HuH-7.5 (cell line): Measurements from ENCODE around the gene TUBB6.

Experiments used
- DNase-seq: peaks from one replicate; pipeline ENCODE4 v3.0.0; 2011; ENCODE audit warnings: low spot score

The TUBB6 gene

DNA sequence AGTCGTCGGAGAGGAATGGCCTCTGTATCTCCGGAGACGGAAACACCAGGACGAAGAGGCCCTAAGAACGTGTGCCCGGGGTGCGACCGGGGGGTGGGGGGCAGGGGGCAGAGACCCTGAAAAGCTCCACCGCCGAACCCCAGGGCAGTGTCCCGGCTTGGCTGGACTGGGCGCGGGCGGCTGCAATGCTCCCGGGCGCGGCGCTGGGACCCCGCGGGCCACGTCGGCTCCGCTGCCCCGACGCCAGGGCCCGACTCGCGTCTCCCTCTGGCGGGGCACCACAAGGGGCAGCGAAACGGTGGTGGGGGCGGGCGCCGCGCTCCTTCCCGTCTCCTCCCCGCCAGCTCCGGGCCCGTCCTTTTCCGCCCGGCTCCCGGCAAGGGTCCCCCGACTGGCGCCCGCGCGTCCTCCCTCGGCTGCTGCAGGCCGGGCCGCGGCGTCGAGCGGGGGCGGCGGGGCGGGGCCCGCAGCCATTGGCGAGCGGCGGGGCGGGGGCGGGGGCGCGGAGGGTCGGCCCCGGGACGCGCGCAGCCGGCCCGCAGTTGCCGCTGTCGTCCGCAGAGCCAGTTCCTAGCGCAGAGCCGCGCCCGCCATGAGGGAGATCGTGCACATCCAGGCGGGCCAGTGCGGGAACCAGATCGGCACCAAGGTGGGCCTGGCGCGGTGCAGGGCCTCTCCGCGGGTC is at the start of gene TUBB6:
Gene TUBB6, plus strand, starts transcription at position 541 of the 685 bp plus-strand sequence. Its CDS starts 52 bp downstream, at position 593.
- peak; percentile 93 for DNase-seq

GRCh38 chr18:12258719-12259705 is 49.0 kb upstream of the TUBB6 start:
- no peak for DNase-seq

DNA sequence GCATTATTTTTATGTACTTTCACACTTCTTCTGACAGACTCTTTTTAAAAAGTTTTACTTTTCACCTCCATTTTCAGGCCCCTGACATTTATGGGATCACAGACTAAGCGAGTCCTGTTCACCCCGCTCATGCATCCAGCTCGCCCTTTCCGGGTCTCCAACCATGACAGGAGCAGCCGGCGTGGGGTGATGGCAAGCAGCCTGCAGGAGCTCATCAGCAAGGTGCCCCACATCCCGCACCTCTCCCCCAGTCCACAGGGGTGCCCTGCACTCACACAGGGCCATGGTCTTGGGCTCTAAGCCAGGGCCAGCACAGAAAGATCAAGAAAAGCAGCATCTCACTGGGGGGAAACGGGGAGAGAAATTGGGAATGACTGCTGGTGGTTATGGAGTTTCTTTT is 45.3 kb upstream of the TUBB6 start:
- DNase-seq, result no peak

GRCh38 chr18:12264864-12265263 is 43.2 kb upstream of the TUBB6 start:
- no peak for DNase-seq

- DNase-seq, result peak; percentile 98
Measured at GRCh38 chr18:12271376-12272235, 36.4 kb upstream of the TUBB6 start.

DNA sequence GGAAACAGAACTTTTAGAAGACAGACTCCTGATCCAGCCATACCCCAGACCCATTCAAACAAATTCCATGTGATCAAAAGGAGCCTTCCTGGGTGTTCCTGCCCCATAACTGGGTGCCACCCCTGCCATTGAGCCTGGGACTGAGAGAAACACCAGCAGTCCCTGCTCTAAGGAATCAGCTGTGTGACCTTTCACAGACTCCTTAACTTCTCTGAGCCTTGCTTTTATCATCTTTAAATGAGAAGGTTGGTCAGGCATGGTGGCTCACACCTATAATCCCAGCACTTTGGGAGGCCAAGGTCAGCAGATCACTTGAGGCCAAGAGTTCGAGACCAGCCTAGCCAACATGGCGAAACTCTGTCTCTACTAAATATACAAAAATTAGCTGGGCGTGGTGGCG is 33.2 kb upstream of the TUBB6 start:
- no peak for DNase-seq

- no peak for DNase-seq
Measured at GRCh38 chr18:12276736-12277554, 31.1 kb upstream of the TUBB6 start.

DNA sequence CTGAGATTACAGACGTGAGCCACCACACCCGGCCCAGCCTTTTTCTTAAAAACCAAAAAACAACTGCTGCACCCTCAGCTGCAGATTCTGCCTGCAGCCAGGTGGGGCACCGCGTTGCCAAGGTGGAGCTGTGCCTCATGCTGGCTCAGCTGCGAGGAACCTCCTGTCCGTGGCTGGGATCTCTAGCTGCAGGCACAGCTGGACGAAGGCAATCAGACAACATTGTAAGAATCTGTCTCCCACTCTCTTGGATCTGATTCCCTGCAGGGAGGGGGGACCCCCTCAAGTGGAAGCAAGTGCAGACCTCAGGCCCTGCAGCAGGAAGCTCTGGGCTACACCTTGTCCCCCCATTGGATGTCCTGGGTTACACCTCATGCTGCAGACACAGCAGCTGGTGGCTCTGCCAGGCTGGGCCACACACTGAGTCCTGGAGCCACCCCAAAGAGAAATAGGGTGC is 29.8 kb upstream of the TUBB6 start:
- peak; percentile 87 for DNase-seq

- DNase-seq, result peak; percentile 86
Measured at GRCh38 chr18:12278741-12279682, 29.0 kb upstream of the TUBB6 start.

DNA sequence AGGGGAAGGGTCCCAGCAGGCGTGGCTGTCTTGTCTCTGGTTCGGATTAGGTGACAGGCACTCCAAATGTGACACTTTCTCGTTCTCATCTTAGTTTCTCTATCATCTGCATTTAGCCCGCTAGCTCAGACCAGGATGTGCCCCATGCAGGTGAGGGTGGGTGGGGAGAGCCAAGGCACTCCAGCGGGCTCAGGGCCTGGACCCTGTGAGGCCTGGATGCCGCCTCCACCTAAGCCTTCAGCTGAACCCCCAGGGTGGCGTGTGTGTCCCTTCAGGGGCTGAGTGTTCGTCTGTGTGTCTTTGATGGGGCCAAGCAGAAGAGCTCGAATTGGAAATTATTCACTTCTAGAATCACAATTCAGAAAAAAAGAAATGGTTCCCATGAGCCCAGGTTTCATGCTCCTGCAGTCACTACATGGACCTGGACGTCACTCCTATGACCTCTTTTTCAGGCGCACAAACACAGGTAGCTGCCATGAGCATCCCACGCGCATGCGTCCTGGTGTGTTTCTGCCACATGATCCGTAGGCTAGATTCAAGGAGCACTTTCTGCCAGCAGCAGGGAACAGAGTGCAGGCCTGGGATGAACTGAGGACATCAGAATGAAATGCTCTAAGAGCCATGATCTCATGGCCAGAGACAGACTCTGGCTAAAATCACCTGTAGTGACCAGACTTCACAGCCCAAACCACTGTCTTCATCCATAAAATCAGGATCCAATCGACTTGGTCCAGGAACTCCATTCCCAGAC is 28.1 kb upstream of the TUBB6 start:
- DNase-seq, result no peak

GRCh38 chr18:12281861-12282260 is 26.2 kb upstream of the TUBB6 start:
- no peak for DNase-seq

GRCh38 chr18:12282442-12283039 is 25.5 kb upstream of the TUBB6 start:
- DNase-seq, result no peak

- peak; percentile 49 for DNase-seq
Measured at GRCh38 chr18:12283256-12283655, 24.8 kb upstream of the TUBB6 start.

DNA sequence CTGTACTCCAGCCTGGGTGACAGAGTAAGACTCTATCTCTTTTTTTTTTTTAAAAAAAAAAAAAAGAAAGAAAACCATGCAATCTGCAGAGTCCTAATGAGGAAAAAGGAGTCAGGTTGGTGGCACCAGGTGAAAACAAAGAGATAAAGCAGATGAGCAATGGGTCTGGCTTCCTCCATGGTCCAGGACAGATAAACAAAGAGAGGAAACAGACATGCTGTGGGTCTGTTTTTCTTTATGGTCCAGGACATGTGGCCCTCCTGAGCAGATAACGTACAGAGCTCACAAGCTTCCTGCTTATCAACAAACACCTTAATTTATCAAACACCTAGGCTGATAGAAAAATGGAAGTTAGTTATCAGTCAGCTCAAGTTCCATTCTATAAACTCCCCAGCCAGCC is 24.4 kb upstream of the TUBB6 start:
- no peak for DNase-seq

- DNase-seq, result no peak
Measured at GRCh38 chr18:12287131-12287681, 20.8 kb upstream of the TUBB6 start.

GRCh38 chr18:12287684-12288402 is 20.2 kb upstream of the TUBB6 start:
- DNase-seq, result peak; percentile 82

DNA sequence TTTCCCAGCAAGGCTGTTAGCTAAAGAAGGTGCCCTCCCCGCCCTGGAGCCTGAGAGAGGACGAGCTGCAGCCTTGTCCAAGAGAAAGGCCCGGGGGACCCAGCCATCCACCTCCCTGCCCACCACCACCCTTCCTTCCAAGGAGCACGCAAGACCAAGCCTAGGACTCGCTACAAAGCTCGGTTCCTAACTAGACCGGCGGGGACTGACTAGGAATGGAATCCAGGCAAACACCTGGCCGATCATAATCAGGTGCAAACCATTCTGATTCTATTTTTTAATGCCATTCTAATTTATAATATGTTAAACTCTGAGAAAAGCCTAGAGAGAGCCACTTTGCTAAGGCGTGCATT is 19.7 kb upstream of the TUBB6 start:
- no peak for DNase-seq

- DNase-seq, result no peak
Measured at GRCh38 chr18:12290086-12290485, 18.0 kb upstream of the TUBB6 start.
